ENCODE data around the gene COL13A1. TPM values are rescaled to one million over a fixed set of nuclear protein-coding genes. Genes with fewer than 3 reads are reported as not detected.

COL13A1 gene
- total RNA-seq, 1 experiment from 2014 or later: 3.6 TPM

DNA sequence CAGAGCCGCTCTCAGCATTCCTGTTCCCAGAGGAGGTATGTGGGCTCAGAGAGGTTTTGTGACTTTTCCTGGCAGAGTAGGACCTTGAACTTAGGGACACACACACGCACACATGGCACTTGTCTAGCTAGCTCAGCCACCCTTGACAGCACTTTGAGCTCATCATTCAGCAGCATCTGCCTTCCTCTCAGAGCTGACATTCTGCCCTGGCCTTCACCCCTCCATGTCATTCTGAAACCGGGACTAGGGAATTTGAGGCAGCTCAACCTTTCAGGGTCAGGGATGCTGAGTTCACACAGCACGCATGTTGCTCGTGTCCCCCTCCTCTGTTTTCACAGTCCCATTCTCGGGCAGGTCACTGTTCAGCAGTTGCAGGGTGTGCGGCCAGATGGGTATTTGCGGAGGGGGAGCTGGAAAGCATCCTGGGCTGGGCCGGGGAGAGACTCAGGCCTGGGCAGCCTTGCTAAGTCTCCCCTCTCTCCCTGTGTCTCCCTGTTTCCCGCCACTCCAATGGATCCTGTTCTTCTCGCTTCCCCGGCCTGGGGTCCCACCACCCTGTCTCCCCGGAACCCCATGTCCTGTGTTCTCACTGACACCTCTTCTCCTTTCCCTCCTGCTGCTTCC is 78.0 kb downstream of the COL13A1 start:
- Histone ChIP-seq H3K18ac (ENCODE audit: insufficient read length, low read depth, low read length) (no peak overlapping the region), H2AK5ac (ENCODE audit: insufficient read length, low read length) (no peak overlapping the region), H3K9ac (ENCODE audit: extremely low read depth, insufficient read length, low read length) (no peak overlapping the region), H3K23ac (ENCODE audit: insufficient read length, low read depth, low read length) (no peak overlapping the region), H2BK5ac (ENCODE audit: insufficient read length, low read length) (no peak overlapping the region), H4K8ac (replicated peaks; ENCODE audit: insufficient read length, low read depth, low read length) (no peak overlapping the region), H3K4ac (ENCODE audit: low read depth, low read length) (no peak overlapping the region), H2BK120ac (ENCODE audit: low read depth, low read length, poor library complexity, severe bottlenecking) (no peak overlapping the region), H2BK20ac (ENCODE audit: low read depth, low read length, poor library complexity, severe bottlenecking) (no peak overlapping the region), H4K5ac (ENCODE audit: insufficient read length, low read depth, low read length) (no peak overlapping the region), H3K56ac (ENCODE audit: insufficient read length, low read depth, low read length) (no peak overlapping the region), H4K20me1 (ENCODE audit: control insufficient read depth, insufficient read depth, insufficient read length) (no peaks in the 10 kb centered on the region), H3K27ac (ENCODE audit: insufficient read length, low read depth, low read length) (no peak overlapping the region), H3K79me1 (ENCODE audit: insufficient read depth, low read depth, low read length, poor library complexity, severe bottlenecking) (no peaks in the 10 kb centered on the region), H3K27me3 (ENCODE audit: insufficient read depth, low read length) (no peaks in the 10 kb centered on the region; the same call in 1 of the 2 replicates), H3K9me3 (ENCODE audit: control insufficient read depth, low read depth, low read length) (no peaks in the 10 kb centered on the region), H3K23me2 (ENCODE audit: insufficient read length, low read depth, low read length, poor library complexity, severe bottlenecking) (no peaks in the 10 kb centered on the region), H3K4me2 (ENCODE audit: insufficient read depth, insufficient read length, low read length) (no peak overlapping the region), H4K91ac (ENCODE audit: insufficient read length, low read depth, low read length) (no peak overlapping the region), H2BK12ac (ENCODE audit: insufficient read length, low read depth, low read length) (no peak overlapping the region), H2BK15ac (ENCODE audit: low read depth, low read length) (no peak overlapping the region), H3T11ph (ENCODE audit: low read length) (no peak overlapping the region), H2AFZ (ENCODE audit: low read length) (no peak overlapping the region), H3K79me2 (ENCODE audit: insufficient read depth, low read length) (no peaks in the 10 kb centered on the region), H3K4me1 (ENCODE audit: insufficient read depth, low read length) (peaks cover 5% of the 10 kb centered on the region), H3K14ac (ENCODE audit: insufficient read depth, low read length) (peak overlapping the region; percentile 72; the same call in 1 of the 2 replicates)
- H3K9me3 Mint-ChIP-seq: no peaks in the 10 kb centered on the region; a peak in 1 of 5 replicates
- H3K4me3 Mint-ChIP-seq: no peak overlapping the region
- TF ChIP-seq, protein P1, sequence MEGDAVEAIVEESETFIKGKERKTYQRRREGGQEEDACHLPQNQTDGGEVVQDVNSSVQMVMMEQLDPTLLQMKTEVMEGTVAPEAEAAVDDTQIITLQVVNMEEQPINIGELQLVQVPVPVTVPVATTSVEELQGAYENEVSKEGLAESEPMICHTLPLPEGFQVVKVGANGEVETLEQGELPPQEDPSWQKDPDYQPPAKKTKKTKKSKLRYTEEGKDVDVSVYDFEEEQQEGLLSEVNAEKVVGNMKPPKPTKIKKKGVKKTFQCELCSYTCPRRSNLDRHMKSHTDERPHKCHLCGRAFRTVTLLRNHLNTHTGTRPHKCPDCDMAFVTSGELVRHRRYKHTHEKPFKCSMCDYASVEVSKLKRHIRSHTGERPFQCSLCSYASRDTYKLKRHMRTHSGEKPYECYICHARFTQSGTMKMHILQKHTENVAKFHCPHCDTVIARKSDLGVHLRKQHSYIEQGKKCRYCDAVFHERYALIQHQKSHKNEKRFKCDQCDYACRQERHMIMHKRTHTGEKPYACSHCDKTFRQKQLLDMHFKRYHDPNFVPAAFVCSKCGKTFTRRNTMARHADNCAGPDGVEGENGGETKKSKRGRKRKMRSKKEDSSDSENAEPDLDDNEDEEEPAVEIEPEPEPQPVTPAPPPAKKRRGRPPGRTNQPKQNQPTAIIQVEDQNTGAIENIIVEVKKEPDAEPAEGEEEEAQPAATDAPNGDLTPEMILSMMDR (conservative IDR thresholded peaks at IDR 0.05): no peak
- no peaks in the 10 kb centered on the region; a peak in 1 of 7 replicates for H3K36me3 Mint-ChIP-seq (ENCODE audit: insufficient read depth in 1 of 3, low read depth in 3 of 3)
- peak overlapping the region in 2 of 3 experiments; percentile 46 to 75; a peak in 2 of 7 replicates for H3K27ac Mint-ChIP-seq
- peaks cover 13% of the 10 kb centered on the region for H3K27me3 Mint-ChIP-seq (ENCODE audit: low read depth)
- no peak for DNase-seq
- peaks cover 55 to 66% of the 10 kb centered on the region in 2 experiments for H3K4me1 Mint-ChIP-seq
- WGBS (ENCODE audit: extremely low coverage, insufficient read length, low lambda C conversion rate): no CpG with 5 or more reads among the region's 13 CpGs

Measured in H9 (cell line).